H1 (cell line): ENCODE results near the gene VAX1. TPM values are rescaled to one million over a fixed set of nuclear protein-coding genes. Genes with fewer than 3 reads are reported as not detected.

ENCODE experiments used
- CTCF ChIA-PET: fragments of 300-600 bp; sonication (Branson Sonifier 250); formaldehyde crosslinking; loops from one replicate; lab custom pipeline; 2021; ENCODE audit not compliant: partially characterized antibody; lab: Charles Lee
- POLR2A ChIA-PET: fragments of 300-600 bp; sonication (Branson Sonifier 250); formaldehyde crosslinking; loops from one replicate; lab custom pipeline; 2021; ENCODE audit warnings: inconsistent platforms; ENCODE audit not compliant: partially characterized antibody; lab: Charles Lee
- DNase-seq, 2 experiments: peaks; one replicate each; pipeline versions ENCODE4 v3.0.0 to v3.0.0-alpha.2; 2010 to 2022; ENCODE audit warnings: low spot score in 2 of 2, low read depth in 1 of 2, mixed read lengths in 1 of 2
- FAIRE-seq: peaks from 2 replicates; lab custom pipeline; 2011; peaks lifted over from hg19 to GRCh38; lab: Jason Lieb, UNC
- H2AFZ ChIP-seq: 2 replicates; pipeline ENCODE4 v1.8.1; 2012; ENCODE audit warnings: low read length, inconsistent platforms
- H2AK5ac ChIP-seq: 2 replicates; pipeline ENCODE4 v1.6.1; 2013; ENCODE audit warnings: low read depth, low read length
- H2BK120ac ChIP-seq: replicated peaks from 2 replicates; pipeline ENCODE3; 2013; ENCODE audit warnings: low read depth, low read length, inconsistent platforms
- H2BK12ac ChIP-seq: 2 replicates; pipeline ENCODE4 v1.6.1; 2013; ENCODE audit warnings: low read depth, low read length
- H2BK15ac ChIP-seq: 2 replicates; pipeline ENCODE4 v1.6.1; 2013; ENCODE audit warnings: low read length
- H2BK20ac ChIP-seq: 2 replicates; pipeline ENCODE4 v1.6.1; 2013; ENCODE audit warnings: low read length
- H2BK5ac ChIP-seq: 2 replicates; pipeline ENCODE4 v1.6.1; 2013; ENCODE audit warnings: low read depth, low read length
- H3K14ac ChIP-seq: 2 replicates; pipeline ENCODE4 v1.6.1; 2013; ENCODE audit warnings: inconsistent platforms; ENCODE audit not compliant: insufficient read length
- H3K18ac ChIP-seq: 2 replicates; pipeline ENCODE4 v1.6.1; 2013; ENCODE audit warnings: low read length; ENCODE audit errors: extremely low read depth
- H3K23ac ChIP-seq: 2 replicates; pipeline ENCODE4 v1.6.1; 2013; ENCODE audit warnings: inconsistent platforms; ENCODE audit not compliant: insufficient read length
- H3K23me2 ChIP-seq: 2 replicates; pipeline ENCODE4 v1.6.1; 2013; ENCODE audit warnings: low read depth, low read length
- H3K27ac ChIP-seq: 2 replicates; pipeline ENCODE4 v1.6.1; 2011; ENCODE audit warnings: low read depth, low read length, inconsistent platforms
- H3K27me3 ChIP-seq, 4 experiments: replicated peaks in 1 of 4; 1 replicate in 1 of 4; 2 replicates in 3 of 4; pipeline versions ENCODE4 v1.6.1 to v1.8.1; 2011 to 2013; ENCODE audit warnings: low read length in 3 of 4, mild to moderate bottlenecking in 3 of 4, inconsistent platforms in 2 of 4, mixed read lengths in 2 of 4, moderate library complexity in 1 of 4; ENCODE audit not compliant: control insufficient read depth in 3 of 4, insufficient read depth in 3 of 4; ENCODE audit errors: extremely low read depth in 1 of 4
- H3K36me3 ChIP-seq, 4 experiments: 2 replicates each; pipeline versions ENCODE4 v1.6.1 to v1.8.1; 2011 to 2013; ENCODE audit warnings: mild to moderate bottlenecking in 4 of 4, low read length in 3 of 4, moderate library complexity in 2 of 4, control low read depth in 1 of 4, inconsistent platforms in 1 of 4; ENCODE audit not compliant: insufficient read depth in 4 of 4, control insufficient read depth in 2 of 4
- H3K4ac ChIP-seq: replicated peaks from 2 replicates; pipeline ENCODE3; 2013; ENCODE audit warnings: low read length, low read depth, mixed read lengths, inconsistent platforms; ENCODE audit not compliant: insufficient read length
- H3K4me1 ChIP-seq, 4 experiments: replicated peaks in 1 of 4; 1 replicate in 1 of 4; 2 replicates in 3 of 4; pipeline versions ENCODE4 v1.6.1 to v1.8.1; 2011 to 2013; ENCODE audit warnings: low read length in 3 of 4, inconsistent platforms in 2 of 4, mixed read lengths in 1 of 4; ENCODE audit not compliant: insufficient read depth in 4 of 4, control insufficient read depth in 3 of 4
- H3K4me2 ChIP-seq, 2 experiments: 2 replicates each; pipeline versions ENCODE4 v1.6.1 to v1.8.1; 2011 to 2013; ENCODE audit warnings: low read depth in 2 of 2, low read length in 2 of 2, control low read depth in 1 of 2, inconsistent platforms in 1 of 2, mild to moderate bottlenecking in 1 of 2; ENCODE audit not compliant: insufficient read depth in 1 of 2
- H3K4me3 ChIP-seq, 4 experiments: fragments of 200-600, 300-600 bp in 1 of 4; sonication (generic), shearing (Covaris generic), sonication (Bioruptor Twin) in 1 of 4; 2 replicates each; pipeline versions ENCODE4 v1.5.1 to v1.8.1; 2011 to 2016; ENCODE audit warnings: low read length in 4 of 4, low read depth in 3 of 4, control low read depth in 2 of 4, inconsistent platforms in 2 of 4, mild to moderate bottlenecking in 2 of 4, mixed read lengths in 1 of 4, moderate library complexity in 1 of 4; ENCODE audit not compliant: insufficient read depth in 2 of 4; ENCODE audit errors: extremely low read depth in 1 of 4
- H3K56ac ChIP-seq: replicated peaks from 2 replicates; pipeline ENCODE3; 2013; ENCODE audit warnings: low read depth, mild to moderate bottlenecking, mixed read lengths, low read length, inconsistent platforms; ENCODE audit not compliant: insufficient read length
- H3K79me1 ChIP-seq: 2 replicates; pipeline ENCODE4 v1.6.1; 2013; ENCODE audit warnings: low read depth, low read length, control low read depth
- H3K79me2 ChIP-seq, 2 experiments: 2 replicates each; pipeline versions ENCODE4 v1.6.1 to v1.8.1; 2012 to 2013; ENCODE audit warnings: low read length in 2 of 2, mild to moderate bottlenecking in 2 of 2, inconsistent platforms in 1 of 2; ENCODE audit not compliant: insufficient read depth in 2 of 2, control insufficient read depth in 1 of 2
- H3K9ac ChIP-seq, 4 experiments: replicated peaks in 1 of 4; 1 replicate in 1 of 4; 2 replicates in 3 of 4; pipeline versions ENCODE4 v1.6.1 to v1.8.1; 2011 to 2013; ENCODE audit warnings: low read depth in 3 of 4, low read length in 3 of 4, control low read depth in 2 of 4, mild to moderate bottlenecking in 2 of 4, moderate library complexity in 2 of 4, inconsistent platforms in 1 of 4; ENCODE audit errors: extremely low read depth in 1 of 4
- H3K9me3 ChIP-seq, 2 experiments: 2 replicates each; pipeline versions ENCODE4 v1.6.1 to v1.8.1; 2012 to 2013; ENCODE audit warnings: mild to moderate bottlenecking in 2 of 2, moderate library complexity in 2 of 2, control low read depth in 1 of 2, inconsistent platforms in 1 of 2, low read depth in 1 of 2, low read length in 1 of 2, mixed read lengths in 1 of 2; ENCODE audit not compliant: insufficient read depth in 2 of 2
- H4K20me1 ChIP-seq, 2 experiments: replicated peaks in 1 of 2; 2 replicates each; pipeline versions ENCODE3 to v1.8.1; 2011 to 2013; ENCODE audit warnings: inconsistent platforms in 2 of 2, low read length in 2 of 2, mild to moderate bottlenecking in 1 of 2; ENCODE audit not compliant: insufficient read depth in 2 of 2, control insufficient read depth in 1 of 2
- H4K5ac ChIP-seq: 2 replicates; pipeline ENCODE4 v1.6.1; 2013; ENCODE audit warnings: low read length, low read depth, mixed read lengths, inconsistent platforms; ENCODE audit not compliant: insufficient read length
- H4K8ac ChIP-seq: 2 replicates; pipeline ENCODE4 v1.8.0; 2013; ENCODE audit warnings: mild to moderate bottlenecking, moderate library complexity, low read length, inconsistent platforms; ENCODE audit not compliant: insufficient read depth; ENCODE audit errors: extremely low read depth
- H4K91ac ChIP-seq: replicated peaks from 2 replicates; pipeline ENCODE3; 2013; ENCODE audit warnings: low read length, mixed read lengths, inconsistent platforms; ENCODE audit not compliant: insufficient read length
- ASH2L ChIP-seq: fragments of 200-600, 300-600 bp; sonication (generic); IDR thresholded peaks from one replicate; pipeline ENCODE4 v1.7.1; 2017; ENCODE audit warnings: low read length
- EGR1 ChIP-seq: IDR thresholded peaks from 2 replicates; pipeline ENCODE4 v1.6.1; 2011; ENCODE audit warnings: low read depth, low read length, borderline replicate concordance
- KDM1A ChIP-seq: fragments of 200-600, 300-600 bp; sonication (generic); IDR thresholded peaks from 2 replicates; pipeline ENCODE4 v1.7.1; 2016; ENCODE audit warnings: mild to moderate bottlenecking, low read length, borderline replicate concordance
- KDM4A ChIP-seq: IDR thresholded peaks from one replicate; pipeline ENCODE4 v1.7.1; 2012; ENCODE audit warnings: low read depth, mild to moderate bottlenecking, moderate library complexity, low read length, inconsistent platforms; ENCODE audit not compliant: severe bottlenecking
- RBBP5 ChIP-seq: IDR thresholded peaks from 2 replicates; pipeline ENCODE4 v1.7.1; 2012; ENCODE audit warnings: low read depth, mild to moderate bottlenecking, inconsistent platforms, low read length, moderate library complexity, borderline replicate concordance
- SAP30 ChIP-seq: fragments of 300-600 bp; sonication (generic); IDR thresholded peaks from 2 replicates; pipeline ENCODE4 v1.7.1; 2012; ENCODE audit warnings: low read length, moderate library complexity, mild to moderate bottlenecking, inconsistent platforms; ENCODE audit not compliant: insufficient read depth, insufficient replicate concordance
- TEAD4 ChIP-seq: IDR thresholded peaks from 2 replicates; pipeline ENCODE4 v1.6.1; 2012; ENCODE audit warnings: low read depth, low read length, inconsistent platforms, mixed read lengths
- WGBS, 2 experiments: shearing (Covaris generic) in 1 of 2; methylation state at CpG; one replicate each; pipeline versions ENCODE4 v1.1.6 to v1.1.7; 2013 to 2015; ENCODE audit warnings: low lambda C conversion rate in 2 of 2, mixed read lengths in 2 of 2, inconsistent platforms in 1 of 2, low coverage in 1 of 2, missing lambda C conversion rate in 1 of 2; ENCODE audit not compliant: insufficient replicate concordance in 2 of 2, insufficient coverage in 1 of 2, insufficient read length in 1 of 2; ENCODE audit errors: extremely low coverage in 1 of 2, missing lambda C conversion rate in 1 of 2; 5-methylcytosine and 5-hydroxymethylcytosine counted together
- polyA plus RNA-seq, 7 experiments: library from polyadenylated mRNA; depleted of rRNA in 3 of 7; stranded (reverse) in 5 of 7; unstranded in 2 of 7; fragments of >200 nt in 5 of 7; fragments of 200-250 nt in 2 of 7; gene quantifications; 1 replicate in 5 of 7; 2 replicates in 1 of 7; 4 replicates in 1 of 7; pipeline versions ENCODE4 v1.2.1 to v1.2.3, GENCODE V29; 2011 to 2013; ENCODE audit warnings: missing spikeins in 2 of 7, mixed read lengths in 2 of 7
- total RNA-seq: library from RNA; stranded (reverse); fragmentation: NEBNext Ultra II Directional; extraction: Animal tissue kit (Norgen Biotek cat#: 25700); gene quantifications from 2 replicates; pipeline ENCODE4 v1.2.1, GENCODE V29; 2021
- TF ChIP-seq, protein P1 (sequence below): IDR thresholded peaks from 2 replicates; pipeline ENCODE4 v1.6.1; 2012; ENCODE audit warnings: inconsistent platforms
- TF ChIP-seq, protein P2 (sequence below): IDR thresholded peaks from 2 replicates; pipeline ENCODE4 v1.6.1; 2012; ENCODE audit warnings: inconsistent platforms

The VAX1 gene
- total and polyA plus RNA-seq, 2 of the 8 experiments (the other 6 are each of a cell fraction or from before 2014, with no cell fraction given), result not detected

GRCh38 chr10:117167789-117168674 lies 30.0 kb upstream of the VAX1 start:
- peak overlapping the region; percentile 88; the same call in 1 of the 2 replicates for H2BK15ac ChIP-seq
- no peak for FAIRE-seq
- H3K4me1 ChIP-seq, result peaks cover 0 to 23% (median 7%) of the 10 kb centered on the region in 4 experiments; a peak in 6 of 7 replicates
- TF ChIP-seq SAP30, result no peak
- TF ChIP-seq, protein P1, sequence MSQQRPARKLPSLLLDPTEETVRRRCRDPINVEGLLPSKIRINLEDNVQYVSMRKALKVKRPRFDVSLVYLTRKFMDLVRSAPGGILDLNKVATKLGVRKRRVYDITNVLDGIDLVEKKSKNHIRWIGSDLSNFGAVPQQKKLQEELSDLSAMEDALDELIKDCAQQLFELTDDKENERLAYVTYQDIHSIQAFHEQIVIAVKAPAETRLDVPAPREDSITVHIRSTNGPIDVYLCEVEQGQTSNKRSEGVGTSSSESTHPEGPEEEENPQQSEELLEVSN, result peak; percentile 34; the same call in 1 of the 2 replicates
- TF ChIP-seq RBBP5, result peak; percentile 61
- TF ChIP-seq TEAD4, result peak; percentile 80
- TF ChIP-seq EGR1, result no peak
- TF ChIP-seq, protein P2, sequence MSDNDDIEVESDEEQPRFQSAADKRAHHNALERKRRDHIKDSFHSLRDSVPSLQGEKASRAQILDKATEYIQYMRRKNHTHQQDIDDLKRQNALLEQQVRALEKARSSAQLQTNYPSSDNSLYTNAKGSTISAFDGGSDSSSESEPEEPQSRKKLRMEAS, result peak; percentile 61; the same call in 1 of the 2 replicates
- peak; percentile 12; the same call in 1 of the 2 replicates for TF ChIP-seq KDM1A
- peak; percentile 87 for TF ChIP-seq ASH2L
- peak; percentile 57 for TF ChIP-seq KDM4A

More at GRCh38 chr10:117167789-117168674, 30.0 kb upstream of the VAX1 start:
- Histone ChIP-seq H4K5ac (no peak overlapping the region), H2AK5ac (peak overlapping the region; percentile 65), H4K91ac (peak overlapping the region; percentile 86), H2BK120ac (peak overlapping the region; percentile 93), H3K9me3 (no peaks in the 10 kb centered on the region), H3K56ac (no peak overlapping the region), H2BK20ac (peak overlapping the region; percentile 61; the same call in 1 of the 2 replicates), H3K27ac (no peak overlapping the region), H2BK5ac (no peak overlapping the region), H3K4me3 (peak overlapping the region; percentile 32 to 69 (median 42)), H3K4me2 (peak overlapping the region; percentile 60 to 94), H4K20me1 (peaks cover 17 to 21% of the 10 kb centered on the region in 2 experiments), H3K9ac (peak overlapping the region in 1 of 4 experiments; percentile 62; a peak in 1 of 7 replicates), H3K18ac (0 out of 2 replicates have a peak overlapping the region, but pooled peaks have one; percentile 64), H4K8ac (peak overlapping the region; percentile 81), H3K23me2 (peaks cover 8% of the 10 kb centered on the region), H3K36me3 (0 out of 8 replicates have a peak, but pooled peaks cover 0 to 3% (median 0%) of the 10 kb centered on the region in 4 experiments), H3K79me2 (no peaks in the 10 kb centered on the region), H3K14ac (no peak overlapping the region), H3K4ac (no peak overlapping the region), H2BK12ac (peak overlapping the region; percentile 97; the same call in 1 of the 2 replicates), H3K23ac (no peak overlapping the region), H3K27me3 (peaks cover 76 to 98% (median 92%) of the 10 kb centered on the region in 4 experiments), H2AFZ (peak overlapping the region; percentile 94), H3K79me1 (no peaks in the 10 kb centered on the region)
- DNase-seq, result peak in 1 of 2 experiments; percentile 96
- CTCF ChIA-PET, result interaction anchor here (0.5 to 15.5 kb wide), 48 partner anchors 8 to 1277 kb away, joined by 3 to 531 read pairs (median 4); partner anchors contain the start of genes ENO4, KCNK18, SHTN1 and VAX1
- 5% methylated on average over 57 of the region's 75 CpGs; no CpG with 5 or more reads in 1 of the 2 experiments for WGBS, 2 experiments
- POLR2A ChIA-PET, result interaction anchor here (0.6 to 4.6 kb wide), 4 partner anchors 29 to 478 kb away, joined by 3 to 24 read pairs (median 4); partner anchors contain the start of gene VAX1
